ENCODE results near the gene UST. TPM values are rescaled to one million over a fixed set of nuclear protein-coding genes. Genes with fewer than 3 reads are reported as not detected.
A peak's percentile ranks its signal among the peaks of the same experiment; 100 is the strongest.

The UST gene
- total RNA-seq, 4 donors from 2014 or later: 16.7 to 19.5 (median 18.1) TPM

DNA sequence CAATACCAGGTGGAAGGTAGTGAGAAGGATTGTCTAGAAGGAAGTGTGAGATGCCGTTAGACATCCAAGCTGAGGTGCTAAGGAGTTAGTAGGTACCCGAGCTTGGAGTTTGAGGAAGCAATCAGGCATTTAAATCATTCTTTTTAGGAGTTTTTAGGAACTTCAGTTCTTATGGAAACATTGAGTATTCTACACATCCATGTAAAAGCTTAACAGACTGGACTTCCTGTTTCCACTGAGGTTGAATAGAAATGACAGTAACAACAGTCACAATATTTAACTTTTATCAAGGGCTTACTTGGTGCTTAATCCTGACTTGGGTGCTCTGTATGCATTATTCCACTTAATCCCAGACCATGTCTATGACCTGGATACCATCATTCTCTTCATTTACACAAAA, 136.4 kb downstream of the UST start:
- Histone ChIP-seq H3K4me3 (no peak overlapping the region), H3K9me3 (no peaks in the 10 kb centered on the region), H3K36me3 (no peaks in the 10 kb centered on the region), H3K27me3 (no peaks in the 10 kb centered on the region), H3K27ac (no peak overlapping the region), H3K4me1 (peaks cover 40% of the 10 kb centered on the region)
- WGBS: 75% methylated on average over 2 of the region's 2 CpGs
- DNase-seq (ENCODE audit: low spot score in 2 of 2): no peak
- no peak for TF ChIP-seq POLR2A (IDR thresholded peaks at IDR 0.05)
- TF ChIP-seq CTCF (IDR thresholded peaks at IDR 0.05): no peak
- TF ChIP-seq EP300 (IDR thresholded peaks at IDR 0.05): no peak
- TF ChIP-seq POLR2AphosphoS5 (IDR thresholded peaks at IDR 0.05): no peak

DNA sequence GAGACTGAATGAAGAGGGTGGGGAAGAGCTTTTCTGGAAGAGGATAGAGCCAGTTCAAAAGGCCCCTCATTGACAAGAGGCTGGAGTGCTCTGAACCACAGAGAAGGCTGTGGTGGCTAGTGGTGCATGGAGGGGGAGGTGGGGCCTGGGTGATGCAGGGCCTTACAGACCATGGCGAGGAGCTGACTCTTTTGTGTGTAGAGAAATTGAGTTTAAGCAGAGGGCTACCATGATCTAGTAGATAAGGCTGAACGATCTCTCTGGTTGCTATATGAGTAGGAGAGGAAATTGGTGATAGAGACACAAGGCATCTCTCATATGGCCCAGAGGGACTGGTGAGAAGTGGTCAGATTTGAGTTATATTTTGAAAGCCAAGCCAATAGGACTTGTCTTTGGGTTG, 137.6 kb downstream of the UST start:
- 81% methylated on average over 2 of the region's 2 CpGs for WGBS
- Histone ChIP-seq H3K36me3 (no peaks in the 10 kb centered on the region), H3K27ac (no peak overlapping the region), H3K4me1 (peaks cover 47% of the 10 kb centered on the region), H3K9me3 (no peaks in the 10 kb centered on the region), H3K27me3 (no peaks in the 10 kb centered on the region), H3K4me3 (no peak overlapping the region)
- no peak for TF ChIP-seq POLR2AphosphoS5 (IDR thresholded peaks at IDR 0.05)
- no peak for TF ChIP-seq EP300 (IDR thresholded peaks at IDR 0.05)
- TF ChIP-seq CTCF (IDR thresholded peaks at IDR 0.05): no peak
- no peak for TF ChIP-seq POLR2A (IDR thresholded peaks at IDR 0.05)
- no peak for DNase-seq (ENCODE audit: low spot score in 2 of 2)

DNA sequence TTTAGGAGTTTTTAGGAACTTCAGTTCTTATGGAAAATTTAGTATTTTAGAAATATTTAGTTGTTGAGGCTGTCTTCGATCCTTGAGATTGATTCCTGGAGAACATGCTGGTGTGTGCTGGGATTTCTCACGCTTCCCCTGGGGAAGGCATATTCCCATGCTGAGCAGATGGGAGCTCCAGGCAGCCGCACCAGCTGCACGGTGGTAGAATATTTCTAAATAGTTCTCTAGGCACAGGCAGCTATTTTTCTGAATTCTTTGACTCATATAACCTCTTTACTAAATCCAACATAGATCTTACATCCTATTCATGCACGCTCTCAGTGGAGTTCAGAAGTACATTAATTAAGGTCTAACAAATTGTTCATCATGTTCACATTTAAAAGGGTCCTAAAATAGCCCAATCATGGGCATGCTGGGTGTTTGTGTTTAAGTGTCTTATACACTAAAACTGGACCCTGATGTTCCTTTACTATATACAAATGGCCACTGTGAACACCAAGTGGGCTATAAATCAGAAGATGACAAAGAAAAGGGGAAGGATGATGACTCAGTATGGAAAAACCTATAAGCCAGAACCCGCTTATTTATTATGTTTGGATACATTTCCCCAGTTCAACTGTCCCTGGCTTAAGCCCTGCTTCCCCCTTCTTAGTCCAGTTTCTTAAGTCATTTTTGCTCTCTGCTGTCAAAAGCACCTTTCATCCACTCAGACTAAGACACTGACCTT, 138.5 kb downstream of the UST start:
- no peak for TF ChIP-seq CTCF (IDR thresholded peaks at IDR 0.05)
- no peak for TF ChIP-seq POLR2A (IDR thresholded peaks at IDR 0.05)
- TF ChIP-seq EP300 (IDR thresholded peaks at IDR 0.05): no peak
- TF ChIP-seq POLR2AphosphoS5 (IDR thresholded peaks at IDR 0.05): no peak
- H3K4me3 ChIP-seq: no peak overlapping the region
- no peak for DNase-seq (ENCODE audit: low spot score in 2 of 2)
- H3K9me3 ChIP-seq: no peaks in the 10 kb centered on the region
- no peaks in the 10 kb centered on the region for H3K36me3 ChIP-seq
- 73% methylated on average over 6 of the region's 6 CpGs for WGBS
- peak overlapping the region; percentile 76 for H3K27ac ChIP-seq
- peaks cover 49% of the 10 kb centered on the region for H3K4me1 ChIP-seq
- no peaks in the 10 kb centered on the region for H3K27me3 ChIP-seq

GRCh38 chr6:148885925-148886845, 139.4 kb downstream of the UST start:
- no peak for DNase-seq (ENCODE audit: low spot score in 2 of 2)
- TF ChIP-seq POLR2A (IDR thresholded peaks at IDR 0.05): no peak
- H3K27ac ChIP-seq: peak overlapping the region; percentile 76
- H3K36me3 ChIP-seq: no peaks in the 10 kb centered on the region
- H3K9me3 ChIP-seq: no peaks in the 10 kb centered on the region
- H3K27me3 ChIP-seq: no peaks in the 10 kb centered on the region
- 60% methylated on average over 7 of the region's 7 CpGs for WGBS
- no peak overlapping the region for H3K4me3 ChIP-seq
- H3K4me1 ChIP-seq: peaks cover 54% of the 10 kb centered on the region

GRCh38 chr6:148887181-148887580, 140.4 kb downstream of the UST start:
- Histone ChIP-seq H3K4me1 (peaks cover 54% of the 10 kb centered on the region), H3K27ac (no peak overlapping the region), H3K4me3 (no peak overlapping the region), H3K27me3 (no peaks in the 10 kb centered on the region), H3K9me3 (no peaks in the 10 kb centered on the region), H3K36me3 (no peaks in the 10 kb centered on the region)
- 38% methylated on average over 3 of the region's 3 CpGs for WGBS
- no peak for DNase-seq (ENCODE audit: low spot score in 2 of 2)
- no peak for TF ChIP-seq POLR2AphosphoS5 (IDR thresholded peaks at IDR 0.05)
- TF ChIP-seq CTCF (IDR thresholded peaks at IDR 0.05): no peak
- TF ChIP-seq EP300 (IDR thresholded peaks at IDR 0.05): no peak
- no peak for TF ChIP-seq POLR2A (IDR thresholded peaks at IDR 0.05)
